GM12801 (cell line): ENCODE results near the gene CARNS1.

Experiments
- CTCF ChIP-seq: IDR thresholded peaks from one replicate; pipeline ENCODE4 v1.5.1; 2011; ENCODE audit warnings: control low read depth; ENCODE audit not compliant: insufficient read length; ENCODE audit errors: extremely low read depth

CARNS1 gene

DNA sequence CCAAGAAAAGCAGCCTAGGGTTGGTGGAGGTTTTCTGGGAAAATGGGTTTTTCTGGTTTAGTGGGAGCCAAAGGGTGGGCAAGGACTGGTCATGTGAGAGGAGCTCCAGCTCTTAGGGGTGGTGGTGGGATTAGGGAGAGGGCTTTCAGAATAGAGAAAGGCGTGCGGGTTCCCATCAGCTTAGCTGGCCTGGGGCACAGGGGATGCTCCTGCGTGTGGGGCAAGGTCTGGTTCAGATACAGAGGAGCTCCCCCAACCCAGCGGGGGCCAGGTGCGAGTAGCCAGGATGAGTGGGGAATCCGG is 52.9 kb downstream of the CARNS1 start:
- no peak for TF ChIP-seq CTCF

DNA sequence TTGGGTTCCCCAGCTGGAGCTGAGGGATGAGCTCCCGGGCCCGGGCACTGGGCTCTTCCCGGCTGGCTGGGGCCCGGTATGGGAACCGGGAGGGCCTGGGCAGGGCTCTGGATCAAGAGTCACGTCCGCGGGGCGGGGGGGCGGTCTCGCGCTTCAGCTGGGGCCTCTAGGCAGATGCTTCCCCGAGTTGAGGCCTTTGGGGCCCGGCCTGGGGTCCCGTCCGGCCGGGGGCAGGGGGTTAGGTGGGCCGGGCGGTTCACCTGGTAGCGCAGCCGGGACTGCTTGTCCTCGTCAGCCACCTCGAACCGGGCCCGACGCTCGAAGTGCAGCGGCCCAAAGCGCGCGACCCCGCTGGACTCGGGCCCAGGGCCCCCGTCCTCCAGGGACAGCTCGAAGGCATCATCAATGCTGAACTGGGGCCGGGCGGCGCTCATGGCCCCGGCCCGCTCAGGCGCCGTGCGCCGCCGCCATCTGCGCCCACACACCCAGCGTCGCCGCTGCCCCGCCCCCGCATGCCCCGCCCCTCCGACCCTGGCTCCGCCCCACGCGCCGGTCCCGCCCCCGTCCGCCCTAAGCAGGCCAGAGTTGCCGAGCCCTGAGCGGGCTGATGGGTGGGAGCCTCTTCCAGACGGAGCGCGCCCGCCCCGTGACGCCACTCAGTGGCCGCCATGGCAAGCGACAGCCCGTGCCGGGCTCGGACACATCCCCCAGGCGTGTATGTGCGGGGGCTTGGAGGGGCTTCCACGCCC is 53.5 kb downstream of the CARNS1 start, which contains the start of gene TMEM134:
Gene TMEM134, minus strand, starts transcription at position 493 of the 749 bp plus-strand sequence. Its CDS starts 59 bp downstream, at position 434.
- TF ChIP-seq CTCF, result no peak

GRCh38 chr11:67469508-67469811 is 54.0 kb downstream of the CARNS1 start:
- TF ChIP-seq CTCF, result no peak

GRCh38 chr11:67470337-67471002 is 55.0 kb downstream of the CARNS1 start:
- TF ChIP-seq CTCF, result no peak

GRCh38 chr11:67472882-67473281 is 57.4 kb downstream of the CARNS1 start:
- no peak for TF ChIP-seq CTCF
